GM19023 (cell line): ENCODE data around the gene LIMCH1.

Source experiments
- ATAC-seq: cut with Tn5 transposase; IDR thresholded peaks from one replicate; pipeline ENCODE4 v1.9.1; 2021; ENCODE audit warnings: mild to moderate bottlenecking, moderate library complexity; ENCODE audit not compliant: unreplicated experiment

The LIMCH1 gene

GRCh38 chr4:41567186-41567585, 29.2 kb downstream of the LIMCH1 start:
- no peak for ATAC-seq

- no peak for ATAC-seq
Measured at GRCh38 chr4:41568363-41568762, 30.4 kb downstream of the LIMCH1 start.

- ATAC-seq, result no peak
Measured at GRCh38 chr4:41569961-41570360, 32.0 kb downstream of the LIMCH1 start.

GRCh38 chr4:41571422-41571821, 33.5 kb downstream of the LIMCH1 start:
- ATAC-seq, result no peak

- no peak for ATAC-seq
Measured at GRCh38 chr4:41572516-41572915, 34.6 kb downstream of the LIMCH1 start.

- ATAC-seq, result no peak
Measured at GRCh38 chr4:41572956-41573355, 35.0 kb downstream of the LIMCH1 start.

GRCh38 chr4:41573502-41574001, 35.6 kb downstream of the LIMCH1 start:
- ATAC-seq, result no peak

- no peak for ATAC-seq
Measured at GRCh38 chr4:41575207-41575606, 37.2 kb downstream of the LIMCH1 start.

- ATAC-seq, result no peak
Measured at GRCh38 chr4:41575665-41576064, 37.7 kb downstream of the LIMCH1 start.

GRCh38 chr4:41579043-41579442, 41.1 kb downstream of the LIMCH1 start:
- ATAC-seq, result no peak

- no peak for ATAC-seq
Measured at GRCh38 chr4:41579526-41579925, 41.6 kb downstream of the LIMCH1 start.

- no peak for ATAC-seq
Measured at GRCh38 chr4:41580007-41580406, 42.0 kb downstream of the LIMCH1 start.

GRCh38 chr4:41586675-41587225, 48.8 kb downstream of the LIMCH1 start:
- ATAC-seq, result no peak

GRCh38 chr4:41587286-41587685, 49.3 kb downstream of the LIMCH1 start:
- no peak for ATAC-seq

GRCh38 chr4:41590591-41590990, 52.6 kb downstream of the LIMCH1 start:
- ATAC-seq, result no peak

- no peak for ATAC-seq
Measured at GRCh38 chr4:41594432-41594831, 56.5 kb downstream of the LIMCH1 start.

GRCh38 chr4:41597494-41597893, 59.5 kb downstream of the LIMCH1 start:
- ATAC-seq, result no peak

- ATAC-seq, result no peak
Measured at GRCh38 chr4:41598580-41598979, 60.6 kb downstream of the LIMCH1 start.

GRCh38 chr4:41599192-41599786, 61.3 kb downstream of the LIMCH1 start:
- no peak for ATAC-seq

- ATAC-seq, result no peak
Measured at GRCh38 chr4:41600243-41600912, 62.4 kb downstream of the LIMCH1 start.

GRCh38 chr4:41601025-41601424, 63.1 kb downstream of the LIMCH1 start:
- ATAC-seq, result no peak

- ATAC-seq, result no peak
Measured at GRCh38 chr4:41602113-41602512, 64.2 kb downstream of the LIMCH1 start.
